H9 (cell line): Measurements from ENCODE around the gene KRT6A. TPM values are rescaled to one million over a fixed set of nuclear protein-coding genes. Genes with fewer than 3 reads are reported as not detected.

Experiments used
- DNase-seq: peaks from one replicate; pipeline ENCODE4 v3.0.0-alpha.2; 2017
- H2AFZ ChIP-seq: one replicate; pipeline ENCODE4 v1.6.1; 2013; ENCODE audit warnings: mild to moderate bottlenecking, low read length, control low read depth, moderate library complexity
- H2AK5ac ChIP-seq: 2 replicates; pipeline ENCODE4 v1.6.1; 2013; ENCODE audit warnings: low read length, control low read depth, mixed read lengths; ENCODE audit not compliant: insufficient read length
- H2BK120ac ChIP-seq: one replicate; pipeline ENCODE4 v1.6.1; 2013; ENCODE audit warnings: low read depth, mild to moderate bottlenecking, low read length, control low read depth, inconsistent platforms; ENCODE audit not compliant: poor library complexity, severe bottlenecking
- H2BK12ac ChIP-seq: 2 replicates; pipeline ENCODE4 v1.6.1; 2013; ENCODE audit warnings: low read length, control low read depth, mixed read lengths, low read depth; ENCODE audit not compliant: insufficient read length
- H2BK15ac ChIP-seq: 2 replicates; pipeline ENCODE4 v1.6.1; 2013; ENCODE audit warnings: low read depth, low read length, control low read depth
- H2BK20ac ChIP-seq: one replicate; pipeline ENCODE4 v1.6.1; 2013; ENCODE audit warnings: low read depth, mild to moderate bottlenecking, low read length, control low read depth, inconsistent platforms; ENCODE audit not compliant: poor library complexity, severe bottlenecking
- H2BK5ac ChIP-seq: 2 replicates; pipeline ENCODE4 v1.6.1; 2013; ENCODE audit warnings: low read length, control low read depth, mixed read lengths; ENCODE audit not compliant: insufficient read length
- H3K14ac ChIP-seq: 2 replicates; pipeline ENCODE4 v1.6.1; 2013; ENCODE audit warnings: low read length, control low read depth; ENCODE audit not compliant: insufficient read depth
- H3K18ac ChIP-seq: 2 replicates; pipeline ENCODE4 v1.6.1; 2013; ENCODE audit warnings: low read depth, mild to moderate bottlenecking, mixed read lengths, low read length, control low read depth; ENCODE audit not compliant: insufficient read length
- H3K23ac ChIP-seq: 2 replicates; pipeline ENCODE4 v1.6.1; 2013; ENCODE audit warnings: low read length, control low read depth, mixed read lengths, low read depth; ENCODE audit not compliant: insufficient read length
- H3K23me2 ChIP-seq: 2 replicates; pipeline ENCODE4 v1.6.1; 2013; ENCODE audit warnings: low read depth, mild to moderate bottlenecking, mixed read lengths, low read length, control low read depth; ENCODE audit not compliant: insufficient read length, poor library complexity, severe bottlenecking
- H3K27ac ChIP-seq: 2 replicates; pipeline ENCODE4 v1.5.1; 2013; ENCODE audit warnings: low read length, control low read depth, mixed read lengths, low read depth; ENCODE audit not compliant: insufficient read length
- H3K27me3 ChIP-seq: 2 replicates; pipeline ENCODE4 v1.6.1; 2013; ENCODE audit warnings: low read length, control low read depth, inconsistent platforms; ENCODE audit not compliant: insufficient read depth
- H3K4ac ChIP-seq: 2 replicates; pipeline ENCODE4 v1.6.1; 2013; ENCODE audit warnings: low read depth, mild to moderate bottlenecking, control low read depth, inconsistent platforms, low read length, moderate library complexity
- H3K4me1 ChIP-seq: 2 replicates; pipeline ENCODE4 v1.6.1; 2013; ENCODE audit warnings: low read length, control low read depth, inconsistent platforms; ENCODE audit not compliant: insufficient read depth
- H3K4me2 ChIP-seq: 2 replicates; pipeline ENCODE4 v1.6.1; 2013; ENCODE audit warnings: low read length, control low read depth, mixed read lengths; ENCODE audit not compliant: insufficient read length, insufficient read depth
- H3K56ac ChIP-seq: 2 replicates; pipeline ENCODE4 v1.6.1; 2013; ENCODE audit warnings: low read depth, mild to moderate bottlenecking, mixed read lengths, low read length, control low read depth; ENCODE audit not compliant: insufficient read length
- H3K79me1 ChIP-seq: 2 replicates; pipeline ENCODE4 v1.6.1; 2013; ENCODE audit warnings: low read depth, mild to moderate bottlenecking, moderate library complexity, low read length, control low read depth, inconsistent platforms; ENCODE audit not compliant: insufficient read depth, poor library complexity, severe bottlenecking
- H3K79me2 ChIP-seq: 2 replicates; pipeline ENCODE4 v1.6.1; 2013; ENCODE audit warnings: low read length, control low read depth, inconsistent platforms; ENCODE audit not compliant: insufficient read depth
- H3K9ac ChIP-seq: 2 replicates; pipeline ENCODE4 v1.6.1; 2013; ENCODE audit warnings: low read length, control low read depth, mixed read lengths; ENCODE audit not compliant: insufficient read length; ENCODE audit errors: extremely low read depth
- H3K9me3 ChIP-seq: one replicate; pipeline ENCODE4 v1.6.1; 2013; ENCODE audit warnings: low read depth, low read length, inconsistent platforms; ENCODE audit not compliant: control insufficient read depth
- H3T11ph ChIP-seq: one replicate; pipeline ENCODE4 v1.6.1; 2013; ENCODE audit warnings: mild to moderate bottlenecking, low read length, control low read depth, inconsistent platforms
- H4K20me1 ChIP-seq: one replicate; pipeline ENCODE4 v1.6.1; 2013; ENCODE audit not compliant: control insufficient read depth, insufficient read length, insufficient read depth
- H4K5ac ChIP-seq: 2 replicates; pipeline ENCODE4 v1.6.1; 2013; ENCODE audit warnings: low read depth, mild to moderate bottlenecking, mixed read lengths, low read length, control low read depth; ENCODE audit not compliant: insufficient read length
- H4K8ac ChIP-seq: replicated peaks from 2 replicates; pipeline ENCODE4 v1.6.1; 2013; ENCODE audit warnings: low read length, control low read depth, mixed read lengths, low read depth; ENCODE audit not compliant: insufficient read length
- H4K91ac ChIP-seq: 2 replicates; pipeline ENCODE4 v1.6.1; 2013; ENCODE audit warnings: low read depth, mild to moderate bottlenecking, moderate library complexity, mixed read lengths, low read length, control low read depth; ENCODE audit not compliant: insufficient read length
- H3K27ac Mint-ChIP-seq, 3 experiments: 2 replicates in 2 of 3; 3 replicates in 1 of 3; pipeline ENCODE4 v1.8.0; 2020 to 2021; ENCODE audit warnings: mixed read lengths in 3 of 3, mild to moderate bottlenecking in 1 of 3, moderate library complexity in 1 of 3
- H3K27me3 Mint-ChIP-seq: 2 replicates; pipeline ENCODE4 v1.8.0; 2021; ENCODE audit warnings: low read depth, mild to moderate bottlenecking, moderate library complexity, mixed read lengths
- H3K36me3 Mint-ChIP-seq, 3 experiments: 2 replicates in 2 of 3; 3 replicates in 1 of 3; pipeline ENCODE4 v1.8.0; 2020 to 2021; ENCODE audit warnings: low read depth in 3 of 3, mixed read lengths in 3 of 3; ENCODE audit not compliant: insufficient read depth in 1 of 3
- H3K4me1 Mint-ChIP-seq, 2 experiments: 2 replicates each; pipeline ENCODE4 v1.8.0; 2020; ENCODE audit warnings: mixed read lengths in 2 of 2
- H3K4me3 Mint-ChIP-seq, 2 experiments: 2 replicates in 1 of 2; 3 replicates in 1 of 2; pipeline ENCODE4 v1.8.0; 2020 to 2021; ENCODE audit warnings: mild to moderate bottlenecking in 2 of 2, mixed read lengths in 2 of 2, moderate library complexity in 1 of 2
- H3K9me3 Mint-ChIP-seq, 2 experiments: 2 replicates in 1 of 2; 3 replicates in 1 of 2; pipeline ENCODE4 v1.8.0; 2020; ENCODE audit warnings: mild to moderate bottlenecking in 2 of 2, mixed read lengths in 2 of 2, moderate library complexity in 1 of 2
- CTCF ChIP-seq: fragments of 200-600 bp; sonication (generic); conservative IDR thresholded peaks from 3 replicates; pipeline ENCODE4 v1.8.0; 2021; ENCODE audit warnings: antibody characterized with exemption, mild to moderate bottlenecking
- WGBS: extraction: QIAGEN DNeasy Blood & Tissue Kit; methylation state at CpG from one replicate; pipeline ENCODE4 v1.1.7; 2013; ENCODE audit warnings: missing lambda C conversion rate, low lambda C conversion rate, mixed read lengths; ENCODE audit not compliant: insufficient read length; ENCODE audit errors: extremely low coverage; 5-methylcytosine and 5-hydroxymethylcytosine counted together
- total RNA-seq: library from RNA; stranded (reverse); gene quantifications from 2 replicates; pipeline ENCODE4 v1.2.1, GENCODE V29; 2021

KRT6A gene
- total RNA-seq, 1 experiment from 2014 or later, result not detected

GRCh38 chr12:52454411-52455201 lies 38.5 kb downstream of the KRT6A start:
- H4K8ac ChIP-seq, result no peak overlapping the region
- H2BK20ac ChIP-seq, result no peak overlapping the region
- no peak overlapping the region; the same call in 1 of the 2 replicates for H3K14ac ChIP-seq
- H3K4ac ChIP-seq, result no peak overlapping the region
- TF ChIP-seq CTCF, result no peak
- H2AK5ac ChIP-seq, result no peak overlapping the region
- Mint-ChIP-seq H3K27ac (peak overlapping the region in 2 of 3 experiments; percentile 19 to 77; a peak in 3 of 7 replicates), H3K36me3 (no peaks in the 10 kb centered on the region), H3K4me3 (no peak overlapping the region), H3K4me1 (peaks cover 14% of the 10 kb centered on the region in 2 experiments), H3K9me3 (no peaks in the 10 kb centered on the region; a peak in 1 of 5 replicates), H3K27me3 (peaks cover 12% of the 10 kb centered on the region)
- no peak overlapping the region for H3K23ac ChIP-seq
- no peak overlapping the region for H3K9ac ChIP-seq
- no peak overlapping the region for H3K18ac ChIP-seq
- H3K27me3 ChIP-seq, result no peaks in the 10 kb centered on the region
- no peak overlapping the region for H2BK5ac ChIP-seq
- H3K4me2 ChIP-seq, result peak overlapping the region; percentile 44
- H3T11ph ChIP-seq, result no peak overlapping the region
- no peak overlapping the region for H2BK15ac ChIP-seq
- no peaks in the 10 kb centered on the region for H3K9me3 ChIP-seq
- H3K56ac ChIP-seq, result no peak overlapping the region
- no peak overlapping the region for H2BK120ac ChIP-seq
- no peaks in the 10 kb centered on the region for H4K20me1 ChIP-seq
- no peaks in the 10 kb centered on the region for H3K79me2 ChIP-seq
- no peak overlapping the region for H2AFZ ChIP-seq
- no peak for DNase-seq
- no peak overlapping the region for H4K5ac ChIP-seq
- H3K27ac ChIP-seq, result no peak overlapping the region
- WGBS, result no CpG with 5 or more reads among the region's 3 CpGs
- no peaks in the 10 kb centered on the region for H3K4me1 ChIP-seq
- no peaks in the 10 kb centered on the region for H3K23me2 ChIP-seq
- no peak overlapping the region for H2BK12ac ChIP-seq
- no peaks in the 10 kb centered on the region for H3K79me1 ChIP-seq
- H4K91ac ChIP-seq, result no peak overlapping the region
